Measurements from ENCODE around the gene KLF2. TPM values are rescaled to one million over a fixed set of nuclear protein-coding genes. Genes with fewer than 3 reads are reported as not detected.

The KLF2 gene
- total RNA-seq, 1 donor from 2014 or later = 44.7 TPM

GRCh38 chr19:16325641-16326400, 1.2 kb downstream of the KLF2 start:
- Mint-ChIP-seq H3K27ac (ENCODE audit: unreplicated experiment) (peak overlapping the region; percentile 85), H3K4me3 (ENCODE audit: unreplicated experiment) (peak overlapping the region; percentile 92), H3K27me3 (ENCODE audit: low read depth) (no peaks in the 10 kb centered on the region), H3K4me1 (ENCODE audit: low read depth) (peaks cover 34% of the 10 kb centered on the region), H3K9me3 (ENCODE audit: low read depth) (no peaks in the 10 kb centered on the region), H3K36me3 (ENCODE audit: low read depth) (peaks cover 27% of the 10 kb centered on the region)
- peak; percentile 90 for DNase-seq (ENCODE audit: low spot score)
- no peak for TF ChIP-seq CTCF (IDR thresholded peaks at IDR 0.05)

GRCh38 chr19:16326401-16327168, 2.0 kb downstream of the KLF2 start:
- no peak for TF ChIP-seq CTCF (IDR thresholded peaks at IDR 0.05)
- Mint-ChIP-seq H3K27ac (ENCODE audit: unreplicated experiment) (peak overlapping the region; percentile 85), H3K36me3 (ENCODE audit: low read depth) (peaks cover 27% of the 10 kb centered on the region), H3K4me3 (ENCODE audit: unreplicated experiment) (peak overlapping the region; percentile 92), H3K4me1 (ENCODE audit: low read depth) (peaks cover 37% of the 10 kb centered on the region), H3K27me3 (ENCODE audit: low read depth) (no peaks in the 10 kb centered on the region), H3K9me3 (ENCODE audit: low read depth) (no peaks in the 10 kb centered on the region)
- no peak for DNase-seq (ENCODE audit: low spot score)

- peak overlapping the region; percentile 66 for H3K4me3 Mint-ChIP-seq (ENCODE audit: unreplicated experiment)
- DNase-seq (ENCODE audit: low spot score) = no peak
- peaks cover 27% of the 10 kb centered on the region for H3K36me3 Mint-ChIP-seq (ENCODE audit: low read depth)
- peak overlapping the region; percentile 63 for H3K27ac Mint-ChIP-seq (ENCODE audit: unreplicated experiment)
- peaks cover 41% of the 10 kb centered on the region for H3K4me1 Mint-ChIP-seq (ENCODE audit: low read depth)
- no peak for TF ChIP-seq CTCF (IDR thresholded peaks at IDR 0.05)
- no peaks in the 10 kb centered on the region for H3K9me3 Mint-ChIP-seq (ENCODE audit: low read depth)
- no peaks in the 10 kb centered on the region for H3K27me3 Mint-ChIP-seq (ENCODE audit: low read depth)
Observed at GRCh38 chr19:16327169-16327475, 2.5 kb downstream of the KLF2 start.

GRCh38 chr19:16327501-16327900, 2.9 kb downstream of the KLF2 start:
- no peaks in the 10 kb centered on the region for H3K9me3 Mint-ChIP-seq (ENCODE audit: low read depth)
- no peaks in the 10 kb centered on the region for H3K27me3 Mint-ChIP-seq (ENCODE audit: low read depth)
- no peak for TF ChIP-seq CTCF (IDR thresholded peaks at IDR 0.05)
- H3K27ac Mint-ChIP-seq (ENCODE audit: unreplicated experiment) = peak overlapping the region; percentile 63
- H3K4me1 Mint-ChIP-seq (ENCODE audit: low read depth) = peaks cover 41% of the 10 kb centered on the region
- no peak for DNase-seq (ENCODE audit: low spot score)
- H3K4me3 Mint-ChIP-seq (ENCODE audit: unreplicated experiment) = peak overlapping the region; percentile 66
- peaks cover 27% of the 10 kb centered on the region for H3K36me3 Mint-ChIP-seq (ENCODE audit: low read depth)

GRCh38 chr19:16327911-16328823, 3.5 kb downstream of the KLF2 start:
- Mint-ChIP-seq H3K9me3 (ENCODE audit: low read depth) (no peaks in the 10 kb centered on the region), H3K4me3 (ENCODE audit: unreplicated experiment) (peak overlapping the region; percentile 46), H3K36me3 (ENCODE audit: low read depth) (peaks cover 27% of the 10 kb centered on the region), H3K27ac (ENCODE audit: unreplicated experiment) (peak overlapping the region; percentile 71), H3K27me3 (ENCODE audit: low read depth) (no peaks in the 10 kb centered on the region), H3K4me1 (ENCODE audit: low read depth) (peaks cover 41% of the 10 kb centered on the region)
- DNase-seq (ENCODE audit: low spot score) = no peak
- no peak for TF ChIP-seq CTCF (IDR thresholded peaks at IDR 0.05)
